Cardiac muscle cell (in vitro differentiated cells and primary cell): ENCODE data around the gene EXOC3L1. TPM values are rescaled to one million over a fixed set of nuclear protein-coding genes. Genes with fewer than 3 reads are reported as not detected.

Experiments used
- DNase-seq, 2 donors: peaks; one replicate each; pipeline versions ENCODE4 v3.0.0 to v3.0.0-alpha.2; 2010 to 2017; ENCODE audit warnings: low read depth in 1 of 2, low spot score in 1 of 2
- H3K27ac ChIP-seq: fragments of 200-600 bp; sonication (generic); 2 replicates; pipeline ENCODE4 v1.5.1; 2016
- H3K27me3 ChIP-seq: fragments of 200-600 bp; sonication (generic); 2 replicates; pipeline ENCODE4 v1.6.0; 2016; ENCODE audit warnings: control low read depth
- H3K36me3 ChIP-seq: fragments of 200-600 bp; sonication (generic); 2 replicates; pipeline ENCODE4 v1.5.1; 2016; ENCODE audit warnings: control low read depth
- H3K4me1 ChIP-seq: fragments of 200-600 bp; sonication (generic); 2 replicates; pipeline ENCODE4 v1.8.1; 2017; ENCODE audit warnings: low read depth, mild to moderate bottlenecking, mixed run types
- H3K4me3 ChIP-seq: fragments of 200-600 bp; sonication (generic); 2 replicates; pipeline ENCODE4 v1.5.1; 2016; ENCODE audit warnings: mild to moderate bottlenecking
- H3K9me3 ChIP-seq: fragments of 200-600 bp; sonication (generic); 2 replicates; pipeline ENCODE4 v1.5.1; 2017; ENCODE audit warnings: low read depth, mild to moderate bottlenecking, control low read depth
- CTCF ChIP-seq: IDR thresholded peaks from 2 replicates; pipeline ENCODE4 v1.5.1; 2012; ENCODE audit warnings: low read depth, mild to moderate bottlenecking, low read length
- polyA plus RNA-seq: library from polyadenylated mRNA; unstranded; fragments of >200 nt; fragmentation: Nextera tagmentation; extraction: Ambion mirVana; gene quantifications from 2 replicates; pipeline ENCODE4 v1.2.1, GENCODE V29; 2016
- total RNA-seq: library from RNA; depleted of rRNA; stranded (reverse); fragments of >200 nt; gene quantifications from 2 replicates; pipeline ENCODE4 v1.2.3, GENCODE V29; 2016

EXOC3L1 gene
- total and polyA plus RNA-seq, 2 experiments from 2014 or later, result 2.9 to 4.3 TPM

GRCh38 chr16:67235816-67236562 lies 46.1 kb upstream of the EXOC3L1 start:
- Histone ChIP-seq H3K27ac (no peak overlapping the region), H3K9me3 (no peaks in the 10 kb centered on the region), H3K4me3 (no peak overlapping the region), H3K36me3 (peaks cover 12% of the 10 kb centered on the region), H3K27me3 (no peaks in the 10 kb centered on the region), H3K4me1 (no peaks in the 10 kb centered on the region)
- DNase-seq, result no peak
- TF ChIP-seq CTCF, result no peak

GRCh38 chr16:67234180-67234597 lies 44.3 kb upstream of the EXOC3L1 start:
- Histone ChIP-seq H3K27me3 (no peaks in the 10 kb centered on the region), H3K9me3 (no peaks in the 10 kb centered on the region), H3K27ac (no peak overlapping the region), H3K4me1 (no peaks in the 10 kb centered on the region), H3K4me3 (no peak overlapping the region), H3K36me3 (peaks cover 20% of the 10 kb centered on the region)
- TF ChIP-seq CTCF, result no peak
- DNase-seq, result no peak

- H3K4me3 ChIP-seq, result no peak overlapping the region
- no peak for DNase-seq
- no peak overlapping the region for H3K27ac ChIP-seq
- no peaks in the 10 kb centered on the region for H3K27me3 ChIP-seq
- H3K36me3 ChIP-seq, result peaks cover 20% of the 10 kb centered on the region
- H3K4me1 ChIP-seq, result no peaks in the 10 kb centered on the region
- no peaks in the 10 kb centered on the region for H3K9me3 ChIP-seq
- TF ChIP-seq CTCF, result no peak
These were observed 43.7 kb upstream of the EXOC3L1 start for GRCh38 chr16:67233596-67233995.

GRCh38 chr16:67230809-67231660 lies 41.1 kb upstream of the EXOC3L1 start:
- DNase-seq, result no peak
- peaks cover 16% of the 10 kb centered on the region for H3K36me3 ChIP-seq

More at GRCh38 chr16:67230809-67231660, 41.1 kb upstream of the EXOC3L1 start:
- H3K4me1 ChIP-seq, result no peaks in the 10 kb centered on the region
- no peaks in the 10 kb centered on the region for H3K9me3 ChIP-seq
- no peaks in the 10 kb centered on the region for H3K27me3 ChIP-seq
- no peak overlapping the region for H3K4me3 ChIP-seq
- H3K27ac ChIP-seq, result no peak overlapping the region
- TF ChIP-seq CTCF, result no peak
